GM21825 (cell line): ENCODE data around the gene SMIM26.
"Not testable (repeated sequence)": the region's sequence is repeated elsewhere in the genome, so short reads cannot be mapped to it uniquely, and the experiment has no call there.

ENCODE experiments used
- ATAC-seq: cut with Tn5 transposase; IDR thresholded peaks from one replicate; pipeline ENCODE4 v1.9.1; 2021; ENCODE audit warnings: mild to moderate bottlenecking, moderate library complexity; ENCODE audit not compliant: unreplicated experiment

SMIM26 gene, protein sequence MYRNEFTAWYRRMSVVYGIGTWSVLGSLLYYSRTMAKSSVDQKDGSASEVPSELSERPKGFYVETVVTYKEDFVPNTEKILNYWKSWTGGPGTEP

DNA sequence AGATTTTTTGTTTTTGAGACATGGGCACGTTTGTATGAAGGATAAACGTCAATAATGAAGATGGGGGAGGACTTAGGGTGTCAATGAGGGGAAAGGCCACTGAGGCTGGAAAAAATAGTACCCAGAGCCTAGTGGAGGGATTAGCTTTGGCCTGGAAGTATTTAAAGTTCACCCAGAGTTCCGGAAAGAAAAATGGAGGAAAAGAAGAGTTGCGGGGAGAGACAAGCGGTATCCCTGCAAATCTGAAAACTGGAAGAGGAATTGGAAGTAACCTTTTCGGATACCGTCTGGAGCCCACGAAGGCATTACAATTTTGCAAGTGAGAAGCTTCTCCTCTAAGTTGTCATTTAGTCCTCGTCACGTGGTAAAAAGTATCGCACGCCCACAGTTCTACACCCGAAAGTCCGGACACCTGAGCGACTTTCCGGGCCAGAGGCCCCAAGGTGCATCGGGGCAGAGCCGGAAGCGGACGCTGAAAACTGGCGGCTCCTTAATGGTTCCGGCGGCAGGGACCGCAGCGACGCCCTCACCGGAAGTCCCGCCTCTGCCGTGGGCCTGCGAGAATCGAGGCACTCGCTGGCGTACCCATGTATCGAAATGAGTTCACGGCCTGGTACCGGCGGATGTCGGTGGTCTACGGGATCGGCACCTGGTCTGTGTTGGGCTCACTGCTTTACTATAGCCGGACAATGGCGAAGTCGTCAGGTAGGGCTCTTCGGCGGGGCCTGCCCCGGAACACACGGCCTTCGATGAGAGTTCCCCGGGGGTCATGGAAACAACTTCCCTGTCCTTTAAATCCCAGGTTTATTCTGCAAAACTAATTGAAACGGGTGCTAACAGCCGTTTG lies at the start of gene SMIM26:
TSS of gene SMIM26 (plus strand) at position 541 of the 847 bp plus-strand sequence. CDS start at position 588, 47 bp downstream.
- ATAC-seq, result peak; percentile 99

DNA sequence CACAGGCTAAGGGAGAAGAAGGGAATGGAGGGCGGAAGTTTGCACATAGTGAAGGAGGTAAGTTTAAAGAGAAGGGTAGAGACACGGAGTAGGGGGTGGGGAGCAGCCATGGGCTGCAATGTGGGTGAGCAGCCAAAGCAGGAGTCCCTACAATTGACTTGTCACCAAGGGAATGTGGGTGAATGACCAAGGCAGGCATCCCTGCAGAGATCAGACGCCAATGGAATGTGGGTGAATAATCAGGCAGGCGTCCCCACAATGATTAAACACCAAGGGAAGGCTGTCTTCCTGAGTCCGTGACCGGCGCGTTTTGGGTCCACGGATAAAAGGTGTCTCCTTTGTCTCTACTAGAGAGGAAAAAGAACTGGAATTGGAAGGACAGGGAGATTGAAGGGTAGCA lies 45.2 kb upstream of the SMIM26 start:
- not testable (repeated sequence) for ATAC-seq

DNA sequence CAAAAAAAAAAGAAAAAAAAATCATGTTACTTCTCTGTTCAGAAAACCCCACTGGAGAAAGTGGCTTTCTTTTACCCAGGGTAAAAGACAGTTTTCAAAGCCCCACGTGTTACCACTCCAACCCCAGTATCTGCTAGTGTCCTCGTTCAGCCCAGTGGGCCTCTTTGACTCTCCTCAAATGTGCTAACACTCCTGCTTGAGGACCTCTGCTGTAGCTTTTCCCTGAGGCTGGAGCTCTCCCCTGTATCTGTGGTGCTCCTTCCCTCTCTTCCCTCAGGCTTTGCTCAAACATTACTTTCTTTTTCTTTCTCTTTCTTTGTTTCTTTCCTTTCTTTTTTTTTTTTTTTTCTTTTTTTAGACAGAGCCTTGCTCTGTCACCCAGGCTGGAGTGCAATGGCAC lies 44.2 kb upstream of the SMIM26 start:
- no peak for ATAC-seq

DNA sequence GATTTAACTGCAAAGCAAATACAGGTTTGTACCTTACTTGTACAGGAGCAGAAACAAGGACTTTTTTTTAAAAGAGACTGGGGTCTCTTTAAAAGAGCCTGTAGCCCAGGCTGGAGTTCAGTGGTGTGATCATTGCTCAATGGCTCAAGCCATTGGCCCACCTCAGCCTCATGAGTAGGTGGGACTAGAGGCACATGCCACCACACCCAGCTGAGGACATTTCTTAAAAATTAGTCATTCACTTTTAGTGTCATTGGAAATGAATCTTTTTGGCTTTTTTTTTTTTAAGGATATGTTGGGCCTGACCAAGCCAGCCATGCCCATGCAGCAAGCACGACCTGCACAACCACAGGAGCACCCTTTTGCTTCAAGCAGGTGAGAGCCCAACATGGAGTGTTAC lies 42.6 kb upstream of the SMIM26 start:
- ATAC-seq, result no peak

DNA sequence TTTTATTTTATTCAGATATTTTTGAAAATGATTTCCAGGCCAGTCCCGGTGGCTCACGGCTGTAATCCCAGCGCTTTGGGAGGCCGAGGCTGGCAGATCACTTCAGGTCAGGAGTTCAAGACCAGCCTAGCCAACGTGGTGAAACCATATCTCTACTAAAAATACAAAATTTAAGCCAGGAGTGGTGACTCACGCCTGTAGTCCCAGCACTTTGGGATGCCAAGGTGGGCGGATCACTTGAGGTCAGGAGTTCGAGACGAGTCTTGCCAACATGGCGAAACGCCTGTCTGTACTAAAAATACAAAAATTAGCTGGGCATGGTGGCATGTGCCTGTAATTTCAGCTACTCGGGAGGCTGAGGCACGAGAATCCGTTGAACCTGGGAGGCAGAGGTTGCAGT lies 40.5 kb upstream of the SMIM26 start:
- not testable (repeated sequence) for ATAC-seq

DNA sequence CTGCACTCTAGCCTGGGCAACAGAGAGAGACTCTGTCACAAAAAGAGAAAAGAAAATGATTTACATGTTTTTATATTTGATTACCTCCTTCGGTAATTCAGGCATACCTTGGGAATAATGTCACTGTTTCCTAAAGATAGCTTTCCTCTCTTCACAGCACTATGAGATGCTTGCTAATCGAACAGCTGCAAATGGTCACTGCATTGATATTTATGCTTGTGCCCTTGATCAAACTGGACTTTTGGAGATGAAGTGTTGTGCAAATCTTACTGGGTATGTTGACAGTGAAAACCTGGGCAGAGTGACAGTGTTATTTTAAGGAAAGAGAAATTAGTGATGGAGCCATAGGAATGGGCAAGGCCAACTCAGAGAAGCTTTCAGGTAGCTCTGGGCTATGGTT lies 39.9 kb upstream of the SMIM26 start:
- no peak for ATAC-seq

DNA sequence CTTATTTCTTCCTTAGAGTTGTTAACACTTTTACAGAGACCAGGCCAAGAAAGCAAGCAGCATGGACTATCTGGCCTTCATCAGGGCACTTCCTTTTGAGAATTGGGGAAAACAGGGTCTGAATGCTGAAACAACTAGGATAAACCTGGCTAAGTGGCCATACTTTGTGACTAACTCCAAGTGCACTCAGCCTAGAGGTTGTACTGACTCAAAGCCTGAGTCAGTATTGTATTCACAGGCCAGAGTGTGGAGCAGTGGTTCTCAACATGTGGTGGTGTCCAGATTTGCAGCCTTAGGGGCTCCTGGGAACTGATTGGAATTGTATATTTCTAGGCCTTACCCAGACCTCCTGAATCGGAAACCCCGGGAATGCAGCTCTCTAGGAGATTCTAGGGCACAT lies 39.4 kb upstream of the SMIM26 start:
- no peak for ATAC-seq

DNA sequence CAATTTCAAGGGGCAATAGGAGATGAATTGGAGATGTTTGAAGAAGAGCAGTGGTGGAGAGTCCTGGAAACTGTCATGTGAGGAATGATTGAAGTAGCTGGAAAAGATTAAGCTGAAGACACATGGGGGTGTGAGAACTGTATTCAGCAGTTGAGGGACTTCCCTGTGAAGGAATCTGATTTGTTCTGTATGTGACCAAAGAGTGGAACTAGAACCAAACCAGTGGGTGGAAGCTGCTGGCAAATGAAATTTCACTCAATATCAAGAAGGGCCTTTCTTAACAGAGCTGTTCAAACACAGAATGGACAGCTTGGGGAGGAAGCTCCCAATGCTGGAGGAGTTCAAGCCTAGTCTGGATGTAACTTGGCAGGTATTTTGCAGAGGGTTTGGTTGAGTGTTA lies 38.2 kb upstream of the SMIM26 start:
- no peak for ATAC-seq

DNA sequence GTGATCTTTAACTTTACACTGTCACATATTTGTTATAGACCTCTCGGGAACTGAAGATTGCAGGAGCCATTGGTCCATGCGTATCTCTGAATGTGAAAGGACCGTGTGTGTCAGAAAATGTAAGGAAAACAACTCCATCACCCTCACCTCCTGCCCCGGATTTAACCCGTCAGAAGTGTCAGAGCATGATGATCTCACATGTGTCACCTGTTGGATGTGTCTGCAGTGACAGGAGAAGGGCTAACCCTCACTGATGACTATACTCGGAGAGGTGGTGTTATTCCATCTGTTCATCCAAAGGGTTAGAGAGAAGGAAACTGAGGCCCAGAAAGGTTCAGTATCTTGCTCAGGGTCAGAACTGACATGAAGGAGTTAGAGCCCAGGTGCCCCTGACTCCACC lies 34.6 kb upstream of the SMIM26 start:
- no peak for ATAC-seq

DNA sequence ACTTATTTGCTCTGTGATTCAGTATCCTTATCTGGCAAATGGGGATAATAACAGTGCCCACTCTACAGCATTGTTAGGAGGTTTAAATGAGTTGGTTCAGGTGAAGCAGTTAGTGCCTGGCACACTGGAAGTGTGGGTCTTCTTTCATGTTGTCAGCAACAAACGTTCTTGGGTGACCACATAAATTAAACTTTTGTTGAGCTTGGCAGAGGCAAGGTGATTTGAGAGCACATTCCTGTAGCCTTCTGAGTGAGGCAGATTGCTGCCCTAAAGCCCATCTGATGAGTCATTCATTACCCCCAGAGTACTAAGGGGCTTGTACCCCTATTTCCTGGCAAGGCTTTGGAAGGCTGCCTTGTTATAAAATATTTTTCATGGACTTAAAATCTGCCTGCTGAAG lies 33.7 kb upstream of the SMIM26 start:
- ATAC-seq, result no peak

DNA sequence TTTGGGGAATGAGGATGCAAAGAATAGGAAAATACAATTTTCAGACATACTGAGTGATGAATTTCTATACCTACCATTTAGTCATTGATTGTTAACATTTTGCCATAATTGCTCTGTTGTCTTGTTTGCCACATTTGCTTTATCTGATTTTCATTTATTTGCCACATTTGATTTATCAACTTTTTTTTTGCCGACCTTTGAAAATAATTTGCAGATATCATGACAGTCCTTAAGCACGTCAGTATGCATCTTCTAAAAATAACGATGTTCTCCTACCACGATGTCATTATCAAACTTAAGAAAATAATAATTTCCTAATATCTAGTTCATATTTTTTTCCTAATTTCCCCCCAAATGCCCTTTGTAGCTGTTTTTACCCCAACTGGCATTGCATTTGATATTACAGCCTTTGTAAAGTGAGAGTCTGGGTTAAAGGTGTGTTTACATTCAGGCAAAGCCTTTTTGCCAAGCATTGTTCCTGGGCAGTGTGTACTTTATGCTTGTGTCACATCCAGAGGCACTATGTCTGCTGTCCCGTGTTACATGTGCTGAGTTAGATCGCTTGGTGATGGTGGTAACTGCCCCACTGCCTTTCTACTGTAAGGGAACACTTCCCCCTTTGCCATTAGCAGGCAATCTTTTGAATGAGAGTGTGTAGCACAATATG lies 33.1 kb upstream of the SMIM26 start:
- ATAC-seq, result no peak

DNA sequence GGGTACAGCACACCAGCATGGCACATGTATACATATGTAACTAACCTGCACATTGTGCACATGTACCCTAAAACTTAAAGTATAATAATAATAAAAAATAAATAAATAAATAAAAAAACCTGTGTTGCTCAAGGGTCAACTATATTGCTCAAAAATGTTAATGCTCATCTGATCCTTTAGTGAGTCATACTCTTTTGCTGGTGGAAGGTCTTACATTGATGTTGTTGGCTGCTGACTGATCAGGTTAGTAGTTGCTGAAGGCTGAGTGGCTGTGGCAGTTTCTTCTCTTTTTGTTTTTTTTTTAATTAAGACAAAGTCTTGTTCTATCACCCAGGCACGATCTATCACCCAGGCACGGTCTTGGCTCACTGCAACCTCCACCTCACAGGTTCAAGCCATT lies 29.6 kb upstream of the SMIM26 start:
- no peak for ATAC-seq

DNA sequence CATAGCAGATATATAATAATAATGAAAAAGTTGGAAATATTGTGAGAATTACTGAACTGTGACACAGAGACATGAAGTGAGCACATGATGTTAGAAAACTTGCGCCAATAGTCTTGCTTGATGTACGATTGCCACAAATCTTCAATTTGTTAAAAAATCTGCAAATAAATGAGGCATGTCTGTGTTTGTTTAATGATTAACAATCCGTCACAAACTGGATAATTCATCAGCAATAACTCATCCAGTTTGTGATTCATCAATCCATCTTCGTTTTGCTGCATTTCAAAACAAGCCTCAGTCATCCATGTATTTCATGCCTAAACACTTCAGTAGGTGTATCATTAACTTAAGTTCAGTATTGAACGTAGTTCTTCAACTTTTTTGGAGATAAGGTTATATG lies 25.5 kb upstream of the SMIM26 start:
- no peak for ATAC-seq

DNA sequence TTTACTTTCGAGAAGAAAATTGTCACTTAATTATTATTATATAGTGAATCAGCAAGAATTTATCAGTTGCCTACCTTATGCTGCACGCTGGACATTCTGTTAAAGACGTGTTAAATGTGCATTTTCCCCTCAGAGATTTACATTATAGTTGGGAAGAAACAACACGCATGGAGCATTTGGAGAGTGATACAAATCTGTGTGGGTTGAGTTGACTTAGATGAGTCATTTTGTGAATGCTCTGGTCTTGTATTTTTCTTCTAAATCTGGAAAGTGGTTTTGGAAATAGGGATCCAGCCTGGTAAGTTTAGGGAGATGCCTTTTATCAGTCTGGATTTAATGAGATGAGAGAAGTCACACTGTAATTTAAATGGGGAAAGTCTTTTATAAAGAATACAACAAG lies 24.0 kb upstream of the SMIM26 start:
- no peak for ATAC-seq

DNA sequence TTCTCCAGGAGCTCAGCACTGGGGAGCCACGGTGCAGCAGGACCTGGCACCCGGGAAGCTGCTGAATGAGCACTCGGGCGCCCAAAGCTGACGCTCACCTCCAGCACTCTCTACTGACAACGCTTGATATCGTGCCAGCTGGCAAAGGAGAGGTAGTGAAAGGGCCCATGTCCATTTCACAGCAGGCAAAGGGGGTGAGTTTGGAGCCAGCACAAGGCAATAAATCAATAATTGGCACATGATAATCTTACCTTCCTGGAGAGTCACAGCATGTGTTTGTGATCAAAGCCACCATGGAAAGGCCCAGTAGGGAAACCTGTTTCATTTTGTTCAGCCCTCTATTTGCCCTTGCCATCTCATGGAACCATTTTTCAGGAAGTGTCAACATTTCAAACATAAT lies 23.3 kb upstream of the SMIM26 start:
- no peak for ATAC-seq

DNA sequence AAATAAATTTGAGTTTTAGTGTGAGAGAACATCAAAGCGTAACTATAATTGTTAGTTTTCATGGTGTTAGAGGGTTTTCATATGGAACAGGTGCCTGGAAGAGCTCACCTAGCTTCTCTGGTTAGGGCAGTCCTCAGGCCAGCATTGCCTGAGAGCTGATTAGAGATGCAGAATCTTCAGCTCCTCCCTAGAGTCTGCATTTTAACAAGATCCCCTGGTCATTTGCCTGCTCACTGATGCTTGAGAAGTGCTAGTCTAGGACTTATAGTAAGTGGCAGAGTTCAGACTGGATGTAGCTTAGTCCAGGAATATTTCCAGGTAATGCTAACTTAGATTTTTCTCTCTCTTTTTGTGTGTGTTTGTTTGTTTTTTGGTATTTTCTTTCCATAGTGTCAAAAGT lies 21.7 kb upstream of the SMIM26 start:
- no peak for ATAC-seq

DNA sequence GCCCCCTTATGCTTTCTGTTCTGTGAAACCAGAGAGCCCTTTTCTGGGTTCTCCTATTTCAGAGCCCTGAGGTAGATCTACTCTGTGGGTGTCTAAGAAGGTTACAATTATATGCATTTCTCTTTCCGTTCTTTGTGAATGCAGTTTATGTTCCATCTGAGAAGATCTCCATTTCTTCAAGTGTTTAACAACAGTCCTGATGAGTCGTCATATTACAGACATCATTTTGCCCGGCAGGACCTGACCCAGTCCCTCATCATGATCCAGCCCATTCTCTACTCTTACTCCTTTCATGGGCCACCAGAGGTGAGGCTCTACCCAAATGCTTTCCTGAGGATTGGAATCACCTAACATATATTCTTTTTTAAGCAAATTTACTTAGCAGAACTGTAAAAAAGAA lies 18.8 kb upstream of the SMIM26 start:
- ATAC-seq, result no peak

DNA sequence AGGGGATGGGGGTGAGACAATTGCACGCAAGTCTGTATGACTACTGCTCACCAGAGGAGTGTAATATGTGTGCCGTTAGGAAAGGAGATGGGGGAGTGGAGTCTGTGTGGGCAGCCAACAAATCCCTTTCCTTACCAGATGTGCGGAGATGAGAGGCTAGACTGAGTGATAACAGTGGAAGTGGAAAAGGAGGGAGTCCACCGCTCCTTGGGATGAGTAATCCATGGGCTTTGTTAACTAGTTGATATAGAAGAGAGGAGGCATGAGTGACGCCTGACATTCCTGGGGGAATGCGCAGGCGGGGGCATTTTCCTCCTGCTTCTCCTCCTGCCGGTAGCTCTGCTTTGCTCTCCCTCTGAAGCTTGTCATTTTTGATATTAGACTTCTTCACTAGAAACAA lies 13.5 kb upstream of the SMIM26 start:
- ATAC-seq, result no peak

DNA sequence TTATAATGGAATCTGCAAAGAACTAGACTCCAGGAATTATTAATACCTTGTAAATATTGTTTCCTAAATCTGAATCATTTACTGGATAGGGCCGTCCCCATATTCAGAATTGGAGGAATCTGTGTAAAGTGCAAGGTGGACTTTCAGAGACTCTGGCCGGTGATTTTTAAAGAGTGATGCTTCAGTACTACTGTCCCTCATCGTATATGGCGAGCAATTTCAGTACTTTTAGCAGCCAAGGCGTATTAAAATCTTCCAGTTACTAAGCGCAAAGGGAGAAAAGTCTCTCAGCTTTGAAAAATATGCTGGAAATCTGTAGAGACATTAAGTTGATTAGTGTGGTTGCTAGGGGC lies 483 bp downstream of the SMIM26 start:
- peak; percentile 17 for ATAC-seq

DNA sequence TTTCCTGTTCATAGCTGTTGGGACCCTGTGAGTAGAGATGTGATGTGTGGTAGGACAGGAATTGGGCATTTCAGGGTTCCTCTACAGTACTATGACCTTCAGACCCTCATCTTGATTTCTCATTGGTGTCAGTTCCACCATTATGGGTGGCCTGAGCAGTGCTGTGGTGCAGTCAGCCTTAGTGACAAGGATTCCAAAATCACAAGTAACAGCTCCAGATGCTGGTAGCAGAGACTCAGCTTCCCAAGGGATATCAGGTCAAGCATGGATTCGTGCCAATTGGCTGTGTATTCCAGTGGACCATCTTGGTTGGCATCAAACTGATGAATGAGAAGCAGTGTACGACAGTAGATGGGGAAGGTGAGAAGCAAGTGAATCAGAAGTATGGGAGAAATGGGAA lies 3.8 kb downstream of the SMIM26 start:
- ATAC-seq, result no peak

DNA sequence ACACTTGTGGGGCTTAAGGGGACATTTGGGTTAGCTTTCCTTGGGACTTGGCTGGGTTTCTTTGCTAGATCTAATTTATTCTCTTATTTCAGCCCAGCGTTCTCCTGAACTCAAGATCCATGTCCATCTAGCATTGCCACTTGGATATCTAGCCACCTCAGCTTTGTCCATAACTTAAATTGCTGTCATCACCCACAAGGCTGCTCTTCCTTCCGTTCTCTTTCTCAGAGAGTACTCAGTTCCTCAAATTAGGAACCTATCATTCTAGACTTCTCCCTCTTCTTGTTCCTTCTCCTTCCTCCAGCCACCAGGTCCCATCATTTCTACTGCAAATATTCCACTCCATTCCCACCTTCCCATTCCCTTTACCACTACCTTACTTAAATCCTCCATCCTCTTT lies 4.3 kb downstream of the SMIM26 start:
- ATAC-seq, result no peak

DNA sequence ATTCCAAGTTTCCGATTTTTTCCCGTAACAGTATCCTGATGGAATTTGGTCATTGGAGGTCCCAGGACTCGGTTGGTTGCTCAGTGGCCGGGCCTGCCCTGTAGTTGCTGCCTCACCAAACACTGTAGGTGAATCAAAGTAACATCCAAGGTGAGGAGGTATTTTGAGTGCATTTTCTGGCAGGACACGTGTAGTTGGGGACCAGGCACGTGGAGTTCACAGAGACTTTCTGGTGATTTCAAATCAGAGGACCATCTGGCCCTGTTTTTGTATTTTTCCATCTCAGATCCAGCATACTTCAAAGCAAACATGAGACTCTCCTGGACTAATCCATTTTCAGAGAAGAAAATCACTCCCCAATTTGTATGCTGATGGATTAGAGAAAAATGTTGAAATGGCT lies 10.7 kb downstream of the SMIM26 start:
- ATAC-seq, result no peak
